Stimulated activated effector memory CD8-positive, alpha-beta T cell treated with anti-CD3 and anti-CD28 coated beads, Interleukin-12 subunit alpha, Interleukin-12 subunit beta, amount 100 ng/mL, for 72 hours (primary cell): ENCODE measurements around the gene SLC35F4.
"Not testable (repeated sequence)": the region's sequence is repeated elsewhere in the genome, so short reads cannot be mapped to it uniquely, and the experiment has no call there.

Source experiments
- ATAC-seq: fragments of 150-1000 bp; cut with Tn5 transposase; 2 replicates; pipeline ENCODE4 v1.10.0; 2021
- DNase-seq, 2 donors: peaks; one replicate each; pipeline ENCODE4 v3.0.0; 2021 to 2022; ENCODE audit warnings: low spot score in 2 of 2
- H3K27ac Mint-ChIP-seq: one replicate; pipeline ENCODE4 v1.8.0; 2022; ENCODE audit warnings: mild to moderate bottlenecking, mixed read lengths
- H3K36me3 Mint-ChIP-seq: one replicate; pipeline ENCODE4 v1.8.0; 2022; ENCODE audit warnings: mild to moderate bottlenecking, mixed read lengths
- H3K4me1 Mint-ChIP-seq: one replicate; pipeline ENCODE4 v1.8.0; 2022; ENCODE audit warnings: mixed read lengths
- H3K4me3 Mint-ChIP-seq: one replicate; pipeline ENCODE4 v1.8.0; 2022; ENCODE audit warnings: mild to moderate bottlenecking, mixed read lengths
- H3K9me3 Mint-ChIP-seq: one replicate; pipeline ENCODE4 v1.8.0; 2022; ENCODE audit warnings: mixed read lengths

Gene SLC35F4

GRCh38 chr14:57865066-57865402 lies 858 bp downstream of the SLC35F4 start:
- DNase-seq (no peak), ATAC-seq (no peak)
- no peak overlapping the region for H3K4me3 Mint-ChIP-seq
- no peaks in the 10 kb centered on the region for H3K36me3 Mint-ChIP-seq
- no peak overlapping the region for H3K27ac Mint-ChIP-seq
- no peaks in the 10 kb centered on the region for H3K9me3 Mint-ChIP-seq
- H3K4me1 Mint-ChIP-seq = no peaks in the 10 kb centered on the region

- Mint-ChIP-seq H3K4me1 (no peaks in the 10 kb centered on the region), H3K9me3 (no peaks in the 10 kb centered on the region), H3K4me3 (no peak overlapping the region), H3K36me3 (no peaks in the 10 kb centered on the region), H3K27ac (no peak overlapping the region)
- no peak for DNase-seq
- no peak for ATAC-seq
Observed at GRCh38 chr14:57864659-57865058, 1.2 kb downstream of the SLC35F4 start.

GRCh38 chr14:57863471-57863870 lies 2.4 kb downstream of the SLC35F4 start:
- DNase-seq = no peak
- Mint-ChIP-seq H3K9me3 (no peaks in the 10 kb centered on the region), H3K36me3 (no peaks in the 10 kb centered on the region), H3K4me1 (no peaks in the 10 kb centered on the region), H3K27ac (no peak overlapping the region), H3K4me3 (no peak overlapping the region)
- no peak for ATAC-seq

- H3K4me3 Mint-ChIP-seq = not testable (repeated sequence)
Observed at GRCh38 chr14:57855666-57856065, 10.2 kb downstream of the SLC35F4 start.

GRCh38 chr14:57854571-57854970 lies 11.3 kb downstream of the SLC35F4 start:
- peaks cover 5% of the 10 kb centered on the region for H3K9me3 Mint-ChIP-seq
- ATAC-seq (no peak), DNase-seq (no peak)
- H3K36me3 Mint-ChIP-seq = no peaks in the 10 kb centered on the region
- H3K4me3 Mint-ChIP-seq = no peak overlapping the region
- no peaks in the 10 kb centered on the region for H3K4me1 Mint-ChIP-seq
- no peak overlapping the region for H3K27ac Mint-ChIP-seq

More at GRCh38 chr14:57855666-57856065, 10.2 kb downstream of the SLC35F4 start:
- H3K9me3 Mint-ChIP-seq, H3K36me3 Mint-ChIP-seq, DNase-seq, ATAC-seq, H3K27ac Mint-ChIP-seq, H3K4me1 Mint-ChIP-seq: not testable (repeated sequence)

- DNase-seq (no peak), ATAC-seq (no peak)
- Mint-ChIP-seq H3K9me3 (peaks cover 3% of the 10 kb centered on the region), H3K27ac (no peak overlapping the region), H3K4me1 (no peaks in the 10 kb centered on the region), H3K36me3 (no peaks in the 10 kb centered on the region), H3K4me3 (no peak overlapping the region)
Observed at GRCh38 chr14:57851354-57851753, 14.5 kb downstream of the SLC35F4 start.

- ATAC-seq (no peak), DNase-seq (no peak)
- Mint-ChIP-seq H3K4me3 (no peak overlapping the region), H3K36me3 (no peaks in the 10 kb centered on the region), H3K4me1 (no peaks in the 10 kb centered on the region), H3K27ac (no peak overlapping the region), H3K9me3 (no peaks in the 10 kb centered on the region)
Observed at GRCh38 chr14:57848786-57849185, 17.1 kb downstream of the SLC35F4 start.

- no peak overlapping the region for H3K4me3 Mint-ChIP-seq
- H3K36me3 Mint-ChIP-seq = no peaks in the 10 kb centered on the region
- H3K27ac Mint-ChIP-seq = no peak overlapping the region
- no peaks in the 10 kb centered on the region for H3K4me1 Mint-ChIP-seq
- no peaks in the 10 kb centered on the region for H3K9me3 Mint-ChIP-seq
- ATAC-seq (no peak), DNase-seq (no peak)
Observed at GRCh38 chr14:57848353-57848752, 17.5 kb downstream of the SLC35F4 start.

- no peak for ATAC-seq
- DNase-seq = no peak
- no peaks in the 10 kb centered on the region for H3K4me1 Mint-ChIP-seq
- H3K36me3 Mint-ChIP-seq = no peaks in the 10 kb centered on the region
- H3K4me3 Mint-ChIP-seq = no peak overlapping the region
- H3K27ac Mint-ChIP-seq = no peak overlapping the region
- no peaks in the 10 kb centered on the region for H3K9me3 Mint-ChIP-seq
Observed at GRCh38 chr14:57847706-57848105, 18.2 kb downstream of the SLC35F4 start.

- DNase-seq = no peak
- ATAC-seq = no peak
- Mint-ChIP-seq H3K4me1 (no peaks in the 10 kb centered on the region), H3K9me3 (no peaks in the 10 kb centered on the region), H3K27ac (no peak overlapping the region), H3K36me3 (no peaks in the 10 kb centered on the region), H3K4me3 (no peak overlapping the region)
Observed at GRCh38 chr14:57847096-57847495, 18.8 kb downstream of the SLC35F4 start.

GRCh38 chr14:57846596-57846995 lies 19.3 kb downstream of the SLC35F4 start:
- H3K4me3 Mint-ChIP-seq = no peak overlapping the region
- H3K27ac Mint-ChIP-seq = no peak overlapping the region
- no peaks in the 10 kb centered on the region for H3K36me3 Mint-ChIP-seq
- H3K4me1 Mint-ChIP-seq = no peaks in the 10 kb centered on the region
- DNase-seq = no peak
- H3K9me3 Mint-ChIP-seq = no peaks in the 10 kb centered on the region
- no peak for ATAC-seq

GRCh38 chr14:57845802-57846531 lies 19.9 kb downstream of the SLC35F4 start:
- Mint-ChIP-seq H3K4me3 (no peak overlapping the region), H3K36me3 (no peaks in the 10 kb centered on the region), H3K4me1 (no peaks in the 10 kb centered on the region), H3K9me3 (no peaks in the 10 kb centered on the region), H3K27ac (no peak overlapping the region)
- DNase-seq (no peak), ATAC-seq (no peak)

GRCh38 chr14:57845316-57845715 lies 20.6 kb downstream of the SLC35F4 start:
- Mint-ChIP-seq H3K4me1 (no peaks in the 10 kb centered on the region), H3K36me3 (no peaks in the 10 kb centered on the region), H3K27ac (no peak overlapping the region), H3K9me3 (no peaks in the 10 kb centered on the region), H3K4me3 (no peak overlapping the region)
- ATAC-seq = no peak
- no peak for DNase-seq

- Mint-ChIP-seq H3K9me3 (peaks cover 6% of the 10 kb centered on the region), H3K4me3 (no peak overlapping the region), H3K36me3 (no peaks in the 10 kb centered on the region), H3K27ac (no peak overlapping the region), H3K4me1 (no peaks in the 10 kb centered on the region)
- DNase-seq (no peak), ATAC-seq (no peak)
Observed at GRCh38 chr14:57837267-57837666, 28.6 kb downstream of the SLC35F4 start.

- no peak overlapping the region for H3K4me3 Mint-ChIP-seq
- H3K4me1 Mint-ChIP-seq = no peaks in the 10 kb centered on the region
- peaks cover 6% of the 10 kb centered on the region for H3K9me3 Mint-ChIP-seq
- no peak for ATAC-seq
- no peak for DNase-seq
- H3K27ac Mint-ChIP-seq = no peak overlapping the region
- no peaks in the 10 kb centered on the region for H3K36me3 Mint-ChIP-seq
Observed at GRCh38 chr14:57835766-57836165, 30.1 kb downstream of the SLC35F4 start.

GRCh38 chr14:57834961-57835360 lies 30.9 kb downstream of the SLC35F4 start:
- ATAC-seq (no peak), DNase-seq (no peak)
- H3K9me3 Mint-ChIP-seq = peaks cover 6% of the 10 kb centered on the region
- H3K4me1 Mint-ChIP-seq = no peaks in the 10 kb centered on the region
- no peak overlapping the region for H3K4me3 Mint-ChIP-seq
- H3K36me3 Mint-ChIP-seq = no peaks in the 10 kb centered on the region
- H3K27ac Mint-ChIP-seq = no peak overlapping the region
